Smooth muscle cell of bladder (primary cell): ENCODE measurements around the gene KLHL17. TPM values are rescaled to one million over a fixed set of nuclear protein-coding genes. Genes with fewer than 3 reads are reported as not detected.

Source experiments
- total RNA-seq: library from RNA; depleted of rRNA; stranded (reverse); fragments of >200 nt; gene quantifications from 2 replicates; pipeline ENCODE4 v1.2.3, GENCODE V29; 2014

KLHL17 gene
- 6.8 and 6.9 TPM in 2 replicates for total RNA-seq

GRCh38 chr1:960363-961131, at the start of gene KLHL17:
TSS of gene KLHL17 (plus strand) at chr1:960584. CDS start at chr1:960694, 110 bp downstream.

GRCh38 chr1:923131-923990, 37.0 kb upstream of the KLHL17 start, which contains the start of gene SAMD11:
TSS of gene SAMD11 (plus strand) at chr1:923923. CDS start at chr1:924432, 509 bp downstream.

DNA sequence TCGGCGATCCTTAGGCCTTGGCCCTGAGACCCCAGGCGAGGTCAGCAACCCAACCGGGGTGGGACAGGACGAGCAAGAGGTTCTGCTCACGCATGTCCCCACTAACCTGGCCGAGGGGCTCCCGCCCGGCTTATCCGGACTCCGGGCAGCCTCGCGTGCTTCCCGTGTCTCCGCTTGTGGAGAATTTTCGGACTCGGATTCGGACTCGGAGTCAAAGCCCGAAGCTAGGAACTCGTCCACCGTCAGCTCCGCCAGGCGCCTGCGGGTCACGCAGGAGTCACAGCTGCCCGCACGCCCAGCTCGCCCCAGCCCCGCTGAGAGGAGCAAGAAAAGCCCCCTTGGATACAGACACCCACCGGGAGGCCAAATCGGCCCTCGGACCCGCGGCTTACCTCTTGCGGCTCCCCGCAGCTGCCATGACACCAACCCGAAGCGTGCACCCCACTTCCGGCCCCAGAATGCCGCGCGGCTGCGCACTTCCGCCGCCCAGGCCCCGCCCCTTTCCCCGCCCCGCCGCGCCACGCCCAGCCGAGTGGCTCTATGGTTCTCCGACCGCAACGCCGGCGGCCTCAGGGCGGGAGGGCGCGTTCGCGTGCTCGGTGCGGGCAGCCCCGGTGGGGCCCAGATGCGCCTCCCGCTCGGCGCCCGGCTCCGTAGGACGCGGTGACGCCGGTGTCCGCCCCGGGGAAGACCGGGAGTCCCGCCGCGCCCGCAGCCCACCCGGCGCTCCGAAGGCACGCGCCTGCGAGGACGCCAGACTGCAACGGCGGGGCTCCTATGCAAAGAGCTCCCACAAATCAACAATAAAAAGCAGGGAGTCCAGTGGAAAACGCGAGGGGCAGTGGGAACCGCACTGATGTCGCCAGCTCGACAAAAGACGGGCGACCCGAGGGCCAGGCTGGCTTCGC, 1.3 kb upstream of the KLHL17 start, which contains the start of gene NOC2L:
Gene NOC2L (minus strand): TSS at position 434 of the 908 bp plus-strand sequence. CDS start 16 bp downstream, at position 418.

DNA sequence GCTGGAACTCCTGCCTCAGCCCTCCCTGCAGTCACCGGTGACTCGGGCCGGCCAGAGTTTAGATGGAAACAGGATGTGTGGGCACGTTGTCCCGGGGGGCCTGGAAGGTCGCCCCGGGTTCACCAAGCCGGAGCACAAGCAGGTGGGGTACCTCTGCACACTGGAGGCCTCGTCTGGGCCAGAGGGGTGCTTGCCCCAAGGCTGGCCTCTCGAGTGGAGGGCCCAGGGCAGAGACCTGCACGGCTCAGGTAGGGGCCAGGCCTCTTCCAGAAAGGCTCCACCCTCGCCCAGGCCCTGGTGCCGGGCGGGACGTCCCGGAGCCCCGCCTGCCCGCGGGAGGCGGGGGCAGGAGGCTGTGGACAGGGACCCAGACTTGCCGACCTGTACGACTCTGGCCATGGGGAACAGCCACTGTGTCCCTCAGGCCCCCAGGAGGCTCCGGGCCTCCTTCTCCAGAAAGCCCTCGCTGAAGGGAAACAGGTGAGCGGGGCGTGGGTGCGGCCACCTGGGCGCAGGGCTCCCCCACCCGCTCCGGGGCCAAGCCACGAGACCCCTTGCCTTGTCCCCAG, 5.8 kb downstream of the KLHL17 start, which contains the start of gene PLEKHN1:
Gene PLEKHN1 (plus strand): TSS at position 348 of the 569 bp plus-strand sequence. CDS start 50 bp downstream, at position 398.

GRCh38 chr1:981955-982558, 21.7 kb downstream of the KLHL17 start, which contains the start of gene PERM1:
TSS of gene PERM1 (minus strand) at chr1:982093. CDS start at chr1:981029, 1,064 bp downstream.

GRCh38 chr1:999725-1000356, 39.5 kb downstream of the KLHL17 start, which contains the start of gene HES4:
TSS of gene HES4 (minus strand) at chr1:1000097. CDS start at chr1:999973, 124 bp downstream.

DNA sequence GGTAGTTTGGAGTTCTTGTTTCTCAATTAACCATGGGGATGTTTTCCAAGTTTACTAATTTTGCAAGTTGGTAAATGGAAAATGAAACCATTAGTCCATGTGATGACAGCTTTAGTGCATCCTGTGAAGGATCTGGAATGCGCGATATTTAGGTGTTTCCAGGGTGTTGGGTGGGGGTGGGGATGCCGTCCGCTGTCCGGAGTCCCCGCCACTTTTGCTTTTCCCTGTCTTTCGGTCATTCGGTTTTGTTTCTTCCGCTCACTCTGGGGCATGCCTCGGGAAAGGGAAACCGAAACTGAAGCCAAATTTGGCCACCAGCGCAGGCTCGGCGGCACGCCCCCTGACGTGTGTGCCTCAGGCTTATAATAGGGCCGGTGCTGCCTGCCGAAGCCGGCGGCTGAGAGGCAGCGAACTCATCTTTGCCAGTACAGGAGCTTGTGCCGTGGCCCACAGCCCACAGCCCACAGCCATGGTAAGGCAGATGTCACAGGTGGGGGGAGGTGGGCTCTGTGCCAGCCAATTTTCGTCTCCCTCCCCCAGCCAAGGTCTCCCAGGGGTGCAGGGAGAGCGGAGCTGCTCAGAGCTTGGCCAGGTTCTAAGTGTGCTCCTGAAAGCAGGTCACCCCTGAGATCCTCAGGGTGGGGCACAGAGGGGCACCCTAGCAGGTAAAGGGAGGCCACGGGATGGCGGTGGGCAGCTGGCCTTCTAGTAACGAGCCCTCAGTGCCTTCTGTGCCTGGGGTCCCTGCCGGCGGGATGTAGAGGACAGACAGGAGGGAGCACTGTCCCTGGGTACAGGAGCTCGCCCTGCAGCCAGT, 52.9 kb downstream of the KLHL17 start, which contains the start of gene ISG15:
Gene ISG15 (plus strand): TSS at position 393 of the 817 bp plus-strand sequence. CDS start 77 bp downstream, at position 470.

Other genes with a start within 250 kb of the KLHL17 start
- gene SAMD11, start 36.7 kb upstream of the KLHL17 start, total RNA-seq, result 34.2 and 36.6 TPM in 2 replicates
- 87.5 and 89.9 TPM in 2 replicates for gene NOC2L, start 1.3 kb upstream of the KLHL17 start, total RNA-seq
- 0.18 and 0.28 TPM in 2 replicates for gene PLEKHN1, start 5.9 kb downstream of the KLHL17 start, total RNA-seq
- gene PERM1, start 21.5 kb downstream of the KLHL17 start, total RNA-seq, result 0.43 and 2.1 TPM in 2 replicates
- gene HES4, start 39.5 kb downstream of the KLHL17 start, total RNA-seq, result 0.85 and 8.0 TPM in 2 replicates
- gene ISG15, start 52.9 kb downstream of the KLHL17 start, total RNA-seq, result 103 and 131 TPM in 2 replicates
- gene AGRN, start 59.5 kb downstream of the KLHL17 start, total RNA-seq, result 30.9 and 42.0 TPM in 2 replicates
- gene RNF223, start 113.7 kb downstream of the KLHL17 start, total RNA-seq, result not detected in 2 replicates
- 3.8 and 4.0 TPM in 2 replicates for gene C1orf159, start 155.5 kb downstream of the KLHL17 start, total RNA-seq
- gene TTLL10, start 213.3 kb downstream of the KLHL17 start, total RNA-seq, result not detected in 2 replicates
- gene TNFRSF18, start 246.0 kb downstream of the KLHL17 start, total RNA-seq, result 0.55 TPM in 1 of 2 replicates, not detected in the other